Cardiac septum (tissue), 1 donor: Measurements from ENCODE around the gene C1QTNF8. TPM values are rescaled to one million over a fixed set of nuclear protein-coding genes. Genes with fewer than 3 reads are reported as not detected.

ENCODE experiments used
- DNase-seq: peaks from one replicate; pipeline ENCODE4 v3.0.0-alpha.2; 2020; ENCODE audit warnings: low spot score
- intact Hi-C: fragments of 100-400 bp; cut with DNase I; formaldehyde crosslinking; loops from one replicate; pipeline ENCODE4 v1.14.0; 2022
- total RNA-seq: library from RNA; stranded (reverse); fragmentation: NEBNext Ultra II Directional; extraction: Animal tissue kit (Norgen Biotek cat#: 25700); gene quantifications from one replicate; pipeline ENCODE4 v1.2.1, GENCODE V29; 2021
- donor health status: DM: no; HTN: no; CAD: no.

Gene C1QTNF8
- total RNA-seq, 1 donor from 2014 or later: not detected

DNA sequence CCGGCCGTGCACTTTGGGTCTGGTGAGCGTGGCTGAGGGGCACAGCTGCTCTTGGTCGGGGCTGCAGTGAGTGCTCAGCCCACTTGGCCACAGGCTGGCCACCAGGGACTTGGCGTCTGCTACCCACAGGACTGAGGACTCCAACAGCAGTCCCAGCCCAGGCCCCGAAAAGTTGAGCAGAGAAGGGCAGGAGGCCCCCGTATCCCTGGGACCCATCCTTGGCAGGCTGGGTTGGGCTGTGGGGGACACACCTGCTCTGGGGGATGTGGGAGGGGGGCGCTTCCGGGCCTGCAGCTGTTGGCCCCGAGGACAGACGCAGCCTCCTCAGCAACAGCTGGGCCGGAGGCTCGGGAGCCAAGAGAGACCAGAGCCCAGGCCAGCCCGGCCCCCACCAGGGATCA is 42.9 kb downstream of the C1QTNF8 start:
- no peak for DNase-seq
- intact Hi-C loops: no loop called here

DNA sequence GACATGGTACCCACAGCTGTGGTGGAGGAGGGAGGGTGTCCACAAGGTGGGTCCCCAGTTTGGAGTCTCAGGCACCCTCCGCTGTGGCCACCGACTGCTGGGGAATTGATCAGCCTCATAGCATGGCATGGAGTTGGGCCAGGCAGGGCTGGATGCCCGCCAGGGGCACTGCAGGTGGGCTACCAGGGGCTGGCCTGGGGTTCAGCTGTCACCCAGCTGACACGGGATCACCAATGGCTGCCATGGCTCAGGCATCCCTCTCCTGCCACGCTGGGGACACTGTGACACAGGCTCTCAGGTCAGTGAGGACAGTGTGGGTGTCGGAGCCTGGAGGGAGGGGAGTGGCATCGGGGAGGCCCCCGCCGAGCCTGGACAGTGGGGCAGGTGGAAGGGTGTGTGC is 43.3 kb downstream of the C1QTNF8 start:
- no peak for DNase-seq

DNA sequence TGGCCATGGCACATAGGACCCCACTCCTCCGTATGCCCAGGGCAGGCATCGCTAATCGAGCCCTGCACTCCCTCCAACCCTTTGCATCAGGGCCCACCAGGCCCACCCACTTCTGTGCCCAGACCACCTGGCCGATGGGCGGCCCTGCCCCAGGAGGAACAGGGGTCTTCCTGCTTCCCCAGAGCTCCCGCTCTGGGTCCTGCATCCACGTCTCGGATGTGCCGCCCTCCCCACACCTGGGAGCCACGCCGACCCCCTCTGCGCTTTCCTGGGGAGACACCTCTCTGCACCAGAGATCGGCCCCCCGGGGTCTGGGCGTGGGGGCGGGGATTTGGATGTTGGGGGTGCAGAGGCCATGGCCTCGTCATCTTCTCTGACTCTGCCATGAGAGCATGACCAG is 44.6 kb downstream of the C1QTNF8 start:
- DNase-seq: no peak
- intact Hi-C loops: no loop called here

More for the DNA sequence above, 43.3 kb downstream of the C1QTNF8 start:
- intact Hi-C loops: no loop called here

DNA sequence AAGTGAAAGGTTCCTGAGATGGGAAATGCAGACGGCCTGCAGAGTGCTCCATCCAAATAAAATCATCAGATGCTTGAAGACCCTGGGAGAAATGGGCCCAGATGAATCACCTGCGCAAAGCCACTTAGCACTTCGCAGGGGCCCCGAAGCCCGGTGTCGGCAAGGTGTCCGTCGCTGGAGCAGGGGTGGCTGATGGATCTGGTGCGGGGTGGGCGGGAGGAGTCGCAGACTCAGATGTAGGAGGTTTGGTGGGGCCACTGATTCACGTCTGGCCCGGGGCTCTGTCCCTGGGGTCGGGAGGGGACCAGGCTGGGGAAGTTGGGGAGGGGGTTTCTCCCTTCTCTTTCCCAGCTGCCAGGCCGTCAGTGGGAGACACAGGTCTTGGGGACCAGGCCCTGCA is 45.1 kb downstream of the C1QTNF8 start:
- intact Hi-C loops: no loop called here

DNA sequence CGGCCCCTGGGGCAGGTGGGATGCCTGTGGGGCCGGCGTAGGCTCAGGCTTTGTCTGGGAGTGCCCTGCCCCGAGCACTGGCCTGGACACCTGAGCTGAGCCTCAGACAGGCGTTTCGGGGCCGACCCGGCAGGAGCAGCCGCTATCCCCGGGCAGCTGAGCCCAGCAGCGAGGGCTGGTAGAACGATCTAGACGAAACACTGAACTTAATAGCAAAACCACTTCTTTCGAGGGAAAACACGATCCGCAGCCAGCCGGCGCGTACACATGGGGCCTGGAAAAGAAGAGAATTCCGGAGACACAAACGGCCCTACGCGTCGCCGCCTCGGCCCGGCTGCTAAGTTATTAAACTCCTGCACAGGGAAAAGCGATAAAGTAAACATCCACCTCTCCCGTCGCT is 45.5 kb downstream of the C1QTNF8 start:
- intact Hi-C loops: no loop called here
- no peak for DNase-seq

More for the DNA sequence above, 45.1 kb downstream of the C1QTNF8 start:
- DNase-seq: no peak

DNA sequence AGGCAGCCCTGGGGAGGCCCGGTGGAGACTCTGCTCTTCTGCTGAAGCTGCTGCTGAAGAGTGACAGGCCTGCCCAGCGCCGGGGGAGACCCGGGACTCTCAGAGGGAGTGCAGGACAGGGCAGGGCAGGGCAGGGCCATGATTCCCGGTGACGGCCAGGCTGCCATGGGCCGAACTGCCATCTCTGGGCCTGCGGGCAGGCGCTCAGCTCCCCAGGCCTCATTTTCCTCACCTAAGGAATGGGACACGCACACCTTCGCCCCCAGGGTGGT is 46.1 kb downstream of the C1QTNF8 start:
- intact Hi-C loops: loop anchor here (5.0 kb wide), 1 partner anchor 218 kb away; no protein-coding TSS in a partner anchor
- no peak for DNase-seq

DNA sequence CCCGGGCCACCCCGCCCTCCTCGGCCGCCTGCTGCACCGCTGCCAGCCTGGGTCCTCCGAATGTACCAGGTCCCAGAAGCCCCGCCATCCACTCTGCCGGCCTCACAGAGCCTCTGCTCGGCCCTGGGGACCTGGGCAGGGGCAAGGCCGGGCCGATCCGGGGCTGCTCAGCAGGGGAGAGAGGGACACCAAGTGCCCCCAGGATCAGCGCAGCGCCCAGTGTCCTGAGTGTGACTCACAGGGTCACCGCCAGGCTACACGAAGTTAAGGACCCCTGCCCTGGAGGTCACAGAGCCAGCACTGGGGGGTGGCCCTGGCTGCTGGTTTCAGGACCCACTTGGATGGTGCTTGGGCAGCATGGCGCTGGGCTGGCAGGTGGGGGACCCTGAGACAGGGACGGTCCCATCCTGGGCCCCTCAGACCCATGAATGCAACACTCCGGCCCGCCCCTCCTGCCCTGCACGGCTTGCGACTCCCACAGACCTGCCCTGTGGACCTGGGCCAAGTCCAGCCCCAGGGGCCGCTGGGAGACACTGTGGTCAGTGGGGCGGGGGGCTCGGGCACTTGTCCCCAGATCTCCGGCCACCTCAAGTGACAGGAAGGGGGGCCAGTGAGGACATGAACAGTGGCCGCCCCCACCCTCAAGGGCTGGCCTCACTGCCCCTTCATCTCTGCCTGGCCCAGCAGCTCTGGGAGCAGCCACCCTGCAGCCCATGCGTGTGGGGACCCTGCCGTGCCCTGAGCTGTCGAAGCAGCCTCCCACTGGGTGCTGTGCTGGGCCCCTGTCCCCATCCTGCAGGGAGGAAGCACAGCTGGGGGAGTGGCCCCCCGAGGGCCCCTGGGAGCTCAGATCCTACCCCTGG is 46.7 kb downstream of the C1QTNF8 start:
- intact Hi-C loops: loop anchor here (5.0 kb wide), 1 partner anchor 217 kb away; no protein-coding TSS in a partner anchor
- no peak for DNase-seq

DNA sequence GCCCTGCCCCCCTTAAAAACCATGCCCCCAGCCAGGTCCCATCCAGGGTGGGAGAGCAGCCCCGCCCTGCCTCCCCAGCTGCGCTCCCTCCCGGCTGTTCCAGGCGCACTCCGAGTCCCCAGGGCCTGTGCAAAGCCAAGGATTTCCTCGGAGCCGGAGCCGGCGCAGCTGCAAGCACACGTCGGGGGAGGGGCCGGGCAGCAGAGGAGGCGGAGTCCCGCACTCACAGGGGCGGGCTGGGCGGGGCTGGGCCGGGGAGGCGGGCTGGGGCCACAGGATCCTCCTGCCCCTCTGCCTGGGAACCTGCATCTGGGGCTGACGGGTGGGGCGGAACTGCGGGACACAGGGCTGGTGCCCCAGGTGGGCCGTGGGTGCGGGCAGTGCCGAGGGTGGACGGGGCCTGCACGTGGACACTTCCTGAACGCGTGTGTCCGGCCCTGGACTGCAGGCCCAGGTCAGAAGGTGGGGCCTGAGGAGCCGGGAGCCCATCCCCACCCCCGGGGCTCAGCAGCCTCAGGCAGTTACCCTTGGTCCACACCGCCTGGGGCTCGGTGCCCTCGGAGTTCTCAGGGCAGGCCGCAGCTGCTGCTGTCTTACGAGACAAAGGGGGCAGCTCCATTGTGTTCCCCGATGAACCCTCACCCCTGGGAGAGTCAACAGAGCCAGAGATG is 47.5 kb downstream of the C1QTNF8 start:
- intact Hi-C loops: loop anchor here (5.0 kb wide), 1 partner anchor 216 kb away; no protein-coding TSS in a partner anchor

DNA sequence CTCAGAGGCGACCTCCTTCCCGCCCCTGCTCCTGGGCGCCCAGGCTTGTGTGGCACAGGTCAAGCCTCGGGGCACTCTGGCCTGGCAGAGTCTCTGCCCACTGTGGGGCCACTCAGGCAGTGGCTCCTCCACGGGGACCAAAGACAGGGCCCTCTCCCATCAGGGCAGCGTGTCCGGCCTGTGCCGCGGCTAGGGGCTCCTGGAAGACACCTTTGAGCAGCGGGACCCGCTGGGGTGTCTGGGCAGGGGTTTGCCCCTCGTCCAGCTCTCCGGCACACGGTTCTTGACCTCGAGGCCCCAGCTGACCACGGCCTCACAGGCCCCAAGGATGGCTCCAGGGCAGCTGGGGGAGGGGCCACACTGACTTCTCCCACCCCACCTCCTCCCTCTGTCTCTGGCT is 48.2 kb downstream of the C1QTNF8 start:
- intact Hi-C loops: loop anchor here (5.0 kb wide), 1 partner anchor 216 kb away; no protein-coding TSS in a partner anchor
- DNase-seq: no peak

More for the DNA sequence above, 47.5 kb downstream of the C1QTNF8 start:
- DNase-seq: no peak

DNA sequence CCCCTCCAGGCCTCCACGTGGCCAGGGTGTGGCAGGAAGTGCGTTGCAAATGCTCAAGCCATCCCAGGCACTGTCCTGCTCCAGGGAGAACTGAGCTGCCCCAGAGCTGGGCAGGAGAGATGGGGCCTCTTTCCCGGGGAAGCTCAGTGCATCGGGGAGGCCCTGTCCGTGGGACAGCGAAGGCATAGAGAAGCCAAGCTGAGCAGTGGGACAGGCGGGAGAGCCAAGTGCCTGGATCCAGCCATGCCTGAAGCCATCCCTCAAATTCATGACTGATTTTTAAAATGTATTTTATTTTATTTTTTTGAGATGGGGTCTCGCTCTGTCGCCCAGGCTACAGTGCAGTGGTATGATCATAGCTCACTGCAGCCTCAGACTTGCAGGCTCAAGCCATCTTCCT is 48.9 kb downstream of the C1QTNF8 start:
- intact Hi-C loops: loop anchor here (5.0 kb wide), 1 partner anchor 215 kb away; no protein-coding TSS in a partner anchor
- DNase-seq: no peak

DNA sequence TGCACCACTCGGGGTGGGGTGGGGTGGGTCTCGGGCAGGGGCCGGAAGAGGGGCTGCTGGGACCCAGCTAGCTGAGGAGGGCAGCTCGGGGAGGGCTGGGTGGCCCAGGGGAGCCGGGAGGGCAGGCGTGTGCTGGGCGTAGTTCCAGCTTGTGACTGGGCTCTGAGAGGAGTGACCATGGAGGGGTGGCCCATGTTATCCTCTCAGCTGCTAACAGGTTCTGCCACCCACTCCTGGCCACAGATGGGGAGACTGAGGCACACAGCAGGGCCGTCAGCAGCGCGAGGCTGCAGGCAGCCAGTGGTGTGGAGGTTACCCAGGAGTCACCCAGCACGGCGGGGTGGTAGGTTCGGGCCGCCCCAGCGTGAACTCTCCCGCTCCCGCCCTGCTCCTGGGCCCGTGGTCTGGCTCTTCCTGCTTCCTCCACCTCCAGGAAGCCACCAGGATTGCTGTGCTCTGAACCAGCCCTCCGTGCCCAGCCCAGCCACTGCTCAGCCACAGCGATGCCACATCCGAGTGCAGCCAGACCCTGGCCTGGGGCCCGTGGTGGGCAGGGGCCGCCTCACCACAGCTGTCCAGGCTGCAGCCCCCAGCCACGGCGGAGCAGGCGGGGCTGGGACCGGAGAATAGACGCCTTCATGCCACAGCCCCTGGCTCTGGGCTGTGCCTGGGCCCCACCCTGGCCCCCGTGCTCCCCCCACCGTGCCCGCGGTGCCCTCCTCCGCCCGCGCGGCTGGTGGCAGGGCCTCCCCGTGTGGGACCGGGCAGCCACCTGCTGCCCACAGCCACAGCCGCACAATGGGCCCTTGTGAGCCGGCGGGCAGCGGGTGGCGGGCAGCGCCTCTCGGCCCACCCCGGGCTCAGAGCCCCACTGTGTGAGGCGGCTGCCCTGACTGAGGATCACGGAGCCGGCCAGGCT is 49.8 kb downstream of the C1QTNF8 start:
- intact Hi-C loops: loop anchor here (5.0 kb wide), 1 partner anchor 214 kb away; no protein-coding TSS in a partner anchor
- no peak for DNase-seq

DNA sequence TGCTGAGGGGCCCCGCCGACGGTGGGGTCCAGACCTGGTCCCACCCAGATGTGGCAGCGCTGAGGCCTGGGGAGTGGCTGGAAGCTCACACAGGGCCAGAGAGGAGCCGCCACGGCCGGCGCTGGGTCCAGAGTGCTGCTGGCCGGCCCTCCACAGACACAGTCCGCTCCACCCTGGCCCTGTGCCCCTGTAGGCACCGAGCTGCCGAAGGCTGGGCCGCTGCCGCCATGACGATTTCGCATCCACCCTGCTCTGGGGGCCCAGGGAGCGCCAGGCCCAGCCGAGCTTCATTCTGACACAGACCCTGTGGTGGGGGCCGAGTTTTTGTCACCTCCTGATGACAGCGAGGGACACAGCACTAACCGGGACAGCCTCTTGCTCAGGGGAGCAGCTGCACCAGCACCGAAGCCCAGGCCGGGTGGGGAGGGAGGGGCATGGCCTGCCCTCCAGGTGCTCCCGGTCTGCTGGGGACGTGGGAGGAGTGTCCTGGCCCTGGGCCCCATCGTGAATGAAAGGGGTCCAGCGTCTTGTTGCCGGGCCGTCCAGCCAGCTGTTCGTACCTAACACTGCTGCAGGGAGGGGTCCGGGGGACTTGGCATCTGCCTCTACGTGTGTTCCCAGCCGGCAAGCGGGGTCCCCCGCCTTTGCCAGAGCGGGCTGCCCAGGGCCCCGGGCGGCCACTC is 50.6 kb downstream of the C1QTNF8 start:
- no peak for DNase-seq
- intact Hi-C loops: loop anchor here (5.0 kb wide), 1 partner anchor 213 kb away; no protein-coding TSS in a partner anchor

DNA sequence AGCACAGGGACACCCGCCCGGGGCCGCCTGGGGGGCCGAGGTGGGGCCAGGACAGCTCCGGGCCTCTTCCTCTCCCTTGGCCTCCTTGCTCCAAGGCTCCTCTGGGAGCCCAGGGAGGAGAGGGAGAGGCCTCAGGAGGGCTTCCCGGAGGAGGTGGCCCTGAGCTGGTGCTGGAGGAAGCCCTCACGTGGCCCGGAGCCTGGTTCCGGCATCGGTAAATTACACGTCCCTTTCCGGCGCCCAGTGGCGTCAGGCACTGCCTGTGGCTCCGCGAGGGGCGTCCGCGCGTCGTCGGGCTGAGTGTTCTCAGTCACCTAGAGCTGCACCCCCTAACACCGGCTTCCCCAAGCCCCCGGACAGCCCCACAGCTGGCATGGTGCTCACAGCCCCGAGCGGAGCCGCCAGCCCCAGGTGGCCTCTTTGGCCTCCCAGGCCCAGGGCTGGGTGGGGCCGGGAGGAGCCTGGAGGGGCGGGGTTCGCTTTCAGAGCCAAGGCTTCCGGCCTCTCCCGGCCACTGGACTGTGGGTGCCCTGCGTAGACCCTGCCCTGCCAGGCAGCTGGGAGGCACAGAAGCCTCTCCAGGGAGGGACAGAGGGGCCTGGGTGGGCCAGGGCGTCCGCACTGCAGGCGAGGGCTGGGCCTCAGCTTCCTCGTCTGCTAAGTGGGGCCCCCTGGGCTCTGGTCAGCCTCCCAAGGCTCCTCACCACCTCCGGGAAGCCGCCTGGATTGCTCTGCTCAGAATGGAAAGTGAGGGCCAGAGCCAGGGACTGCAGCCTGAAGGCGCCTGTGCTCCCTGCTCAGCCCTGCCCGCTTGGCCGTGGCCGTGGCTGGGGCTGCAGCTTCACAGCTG is 51.4 kb downstream of the C1QTNF8 start:
- intact Hi-C loops: loop anchor here (5.0 kb wide), 1 partner anchor 212 kb away; no protein-coding TSS in a partner anchor
- no peak for DNase-seq

DNA sequence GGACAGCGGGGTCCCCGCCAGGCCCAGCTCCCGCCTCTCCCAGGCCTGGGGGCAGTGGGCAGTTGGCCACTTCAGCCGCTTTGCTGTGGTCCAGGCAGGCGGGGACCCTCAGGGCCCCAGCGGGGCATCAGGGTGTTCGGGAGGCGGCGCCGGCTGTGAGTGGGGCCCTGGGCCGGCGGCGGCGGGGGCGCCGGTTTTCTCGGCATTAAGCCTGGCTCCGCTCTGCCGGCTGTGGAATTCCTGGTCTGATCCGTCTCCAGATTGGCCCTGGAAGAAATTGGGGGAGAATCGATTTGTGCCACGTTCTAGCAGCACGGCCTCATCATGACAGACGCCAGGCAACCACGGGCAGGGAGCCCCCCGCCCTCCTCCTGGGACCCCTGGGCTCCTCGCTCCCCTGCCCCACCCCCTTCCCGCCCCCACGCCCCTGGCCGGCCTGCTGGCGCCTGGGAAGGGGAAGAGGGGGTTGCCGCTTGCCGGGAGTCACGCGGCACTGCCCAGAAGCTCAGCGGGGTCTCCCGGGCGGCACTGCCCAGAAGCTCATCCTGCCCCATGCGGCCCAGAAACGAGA is 52.1 kb downstream of the C1QTNF8 start:
- no peak for DNase-seq
- intact Hi-C loops: no loop called here

DNA sequence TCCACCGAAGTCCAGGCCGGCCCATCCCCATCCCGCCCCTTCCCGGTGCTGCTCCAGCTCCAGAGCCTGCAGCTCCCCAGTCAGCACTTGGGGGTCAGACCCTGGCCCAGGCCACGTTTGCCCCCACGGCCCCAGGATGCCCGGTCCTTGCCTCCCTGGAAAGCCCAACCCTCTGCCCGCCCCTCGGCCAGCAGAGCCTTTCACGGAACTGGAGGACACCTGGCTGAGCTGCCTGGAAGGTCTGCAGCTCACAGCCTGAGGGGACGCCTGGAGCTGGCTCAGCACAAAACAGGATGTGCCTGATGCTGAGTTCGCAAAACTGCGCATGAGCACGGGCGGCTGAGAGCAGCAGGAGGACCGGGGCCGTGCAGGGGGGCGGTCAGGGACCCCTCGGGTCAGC is 53.2 kb downstream of the C1QTNF8 start:
- intact Hi-C loops: no loop called here

DNA sequence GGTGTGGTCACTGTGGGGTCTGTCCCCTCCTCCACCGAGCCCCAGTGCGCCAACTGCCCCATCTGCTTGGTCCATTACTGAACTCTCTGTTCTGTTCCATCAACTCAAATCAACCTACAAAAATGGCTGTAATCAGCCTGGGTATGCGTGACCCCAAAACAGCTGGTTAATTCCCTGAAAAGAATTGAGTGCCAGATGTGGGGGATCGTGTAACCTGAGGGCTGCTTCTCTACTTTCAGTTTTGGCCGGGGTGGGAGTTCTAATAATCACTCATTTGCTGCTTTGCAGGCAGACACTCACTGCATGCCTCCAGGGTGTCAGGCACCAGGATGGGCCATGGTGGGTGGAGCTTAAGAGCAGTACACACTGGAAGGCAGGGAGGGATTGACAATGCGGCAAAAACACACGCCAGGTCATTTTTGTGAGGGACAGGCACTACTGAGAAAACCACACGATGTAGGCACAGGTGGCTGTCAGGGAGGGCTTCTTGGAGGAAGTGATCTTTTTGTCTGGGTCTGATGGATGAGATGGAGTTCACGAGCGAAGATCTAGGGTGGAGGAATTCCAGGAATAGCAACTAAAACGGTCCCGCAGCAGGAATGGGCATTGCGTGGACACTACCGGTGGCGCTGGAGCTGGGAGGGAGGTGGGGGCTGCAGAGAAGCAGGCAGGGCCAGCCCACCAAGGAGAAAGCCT is 53.8 kb downstream of the C1QTNF8 start:
- no peak for DNase-seq
- intact Hi-C loops: no loop called here

More for the DNA sequence above, 53.2 kb downstream of the C1QTNF8 start:
- no peak for DNase-seq

DNA sequence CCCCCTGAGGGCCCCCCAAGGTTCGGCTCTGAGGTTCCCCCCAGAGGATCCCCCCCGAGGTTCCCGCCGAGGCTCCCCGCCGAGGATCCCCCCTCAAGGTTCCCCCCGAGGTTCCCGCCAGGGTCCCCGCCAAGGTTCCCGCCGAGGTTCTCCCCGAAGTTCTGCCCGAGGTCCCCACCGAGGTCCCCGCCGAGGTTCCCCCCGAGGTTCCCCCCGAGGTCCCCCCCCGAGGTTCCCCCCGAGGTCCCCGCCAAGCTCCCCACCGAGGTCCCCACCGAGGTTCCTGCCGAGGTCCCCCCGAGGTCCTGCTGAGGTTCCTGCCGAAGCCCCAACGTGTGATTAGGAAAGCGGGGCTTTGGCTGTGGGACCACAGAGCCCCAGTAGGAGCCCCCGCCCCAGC is 55.7 kb downstream of the C1QTNF8 start:
- intact Hi-C loops: no loop called here
- no peak for DNase-seq
